ENCODE measurements around the gene GBP5.

DNA sequence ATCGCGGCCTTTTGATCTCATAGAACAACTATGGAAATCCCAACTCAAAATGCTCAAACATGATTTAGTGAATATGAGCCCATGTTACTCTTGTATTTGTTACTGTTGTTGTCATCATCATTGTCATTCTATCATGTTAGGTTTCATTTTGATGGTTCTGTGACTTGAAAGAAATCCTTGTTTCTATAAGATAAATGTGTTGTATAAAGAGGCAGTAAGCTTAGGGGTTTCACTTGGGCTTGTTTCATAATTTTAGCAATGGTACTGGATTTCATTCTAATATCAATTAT, 15.3 kb upstream of the GBP5 start:
- TF ChIP-seq CTCF (IDR thresholded peaks at IDR 0.05; ENCODE audit: low read depth, low read length, poor library complexity, severe bottlenecking) (no peak), EZH2phosphoT487 (IDR thresholded peaks at IDR 0.05; ENCODE audit: borderline replicate concordance, low read length) (no peak)

Measured in DOHH2 (cell line).